Activated CD4-positive, alpha-beta T cell treated with anti-CD3 and anti-CD28 coated beads, Interleukin-2, amount 50 U/mL, for 1 hour (primary cell): ENCODE data around the gene SCG2.

Source experiments
- DNase-seq: peaks from one replicate; pipeline ENCODE4 v3.0.0-alpha.2; 2020

Gene SCG2

GRCh38 chr2:223570784-223571183 lies 31.4 kb downstream of the SCG2 start:
- DNase-seq = no peak

DNA sequence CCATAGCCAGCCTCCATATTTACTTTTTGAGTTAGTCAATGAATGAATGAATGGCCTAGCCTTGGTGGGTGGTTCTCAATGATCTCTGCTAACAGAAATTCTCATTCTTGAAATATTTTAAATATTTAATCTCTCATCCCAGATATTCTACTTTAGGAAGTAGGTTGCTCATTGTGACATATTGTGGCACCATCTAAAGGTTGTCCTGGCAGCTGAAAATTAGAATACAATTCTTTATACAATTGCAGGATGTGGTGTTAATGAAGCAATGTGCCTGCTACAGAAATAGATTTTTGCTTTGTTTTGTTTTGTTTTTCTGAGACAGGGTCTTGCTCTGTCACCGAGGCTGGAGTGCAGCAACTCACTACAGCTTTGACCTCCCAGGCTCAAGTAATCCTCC lies 35.8 kb downstream of the SCG2 start:
- DNase-seq = no peak

- no peak for DNase-seq
Observed at GRCh38 chr2:223563462-223563861, 38.7 kb downstream of the SCG2 start.

DNA sequence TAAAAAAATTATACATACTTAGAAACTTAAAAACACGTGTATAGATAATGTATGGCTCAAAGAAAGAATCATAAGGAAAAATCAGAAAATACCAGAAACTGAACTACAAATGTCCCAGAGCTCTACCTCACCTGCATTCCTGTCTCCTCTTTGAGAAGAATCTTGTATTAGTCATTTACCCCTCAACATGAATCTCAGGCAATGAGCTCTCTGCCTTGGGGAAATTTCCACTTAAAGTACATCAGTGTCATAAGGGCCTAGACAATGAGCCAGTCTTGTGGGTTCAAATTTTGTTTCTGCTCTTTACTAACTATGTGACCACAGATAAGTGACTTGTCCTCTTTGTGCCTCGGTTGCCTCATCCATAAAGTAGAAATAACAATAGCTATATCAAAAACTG lies 40.1 kb downstream of the SCG2 start:
- no peak for DNase-seq

- DNase-seq = no peak
Observed at GRCh38 chr2:223560749-223561435, 41.3 kb downstream of the SCG2 start.

GRCh38 chr2:223558970-223559369 lies 43.2 kb downstream of the SCG2 start:
- no peak for DNase-seq

DNA sequence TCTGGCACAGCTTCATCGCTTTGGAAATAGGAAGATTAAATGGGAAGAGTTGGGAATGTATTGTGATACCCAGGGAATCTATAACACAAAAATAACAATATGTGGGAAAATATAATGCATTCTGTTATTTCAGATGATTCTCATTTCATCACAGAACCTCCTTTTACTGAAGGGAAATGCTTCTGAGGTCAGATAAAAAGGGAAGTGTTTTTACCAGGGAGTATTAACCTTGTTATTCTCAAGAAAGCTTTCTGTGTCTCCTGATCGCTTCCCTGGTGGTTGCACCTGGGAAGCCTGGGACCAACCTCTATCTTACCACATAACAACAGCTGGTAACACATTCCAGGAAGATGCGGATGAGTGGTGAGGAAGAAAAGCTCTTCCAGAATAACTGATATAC lies 47.2 kb downstream of the SCG2 start:
- DNase-seq = no peak

DNA sequence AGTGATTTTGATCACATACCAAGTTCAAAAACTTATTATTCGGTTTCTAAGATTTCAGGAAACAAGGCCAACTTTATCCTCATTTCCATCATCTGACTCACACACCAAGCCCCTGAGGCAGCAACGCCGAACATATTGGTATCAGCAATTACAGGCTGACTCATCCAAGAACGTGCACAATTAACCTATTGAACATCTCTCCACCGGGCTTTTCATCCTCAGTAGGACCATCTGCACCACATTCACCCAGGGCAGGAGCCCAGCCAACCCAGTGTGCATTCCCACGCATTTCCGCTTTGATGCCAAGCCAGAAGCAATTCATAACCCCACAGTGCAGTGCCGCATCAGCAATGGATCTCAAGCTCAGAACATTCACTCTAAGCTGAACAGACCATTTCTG lies 52.9 kb downstream of the SCG2 start:
- DNase-seq = peak; percentile 1

- DNase-seq = no peak
Observed at GRCh38 chr2:223548194-223548593, 54.0 kb downstream of the SCG2 start.
